ENCODE results near the gene CYTH2.

The CYTH2 gene

DNA sequence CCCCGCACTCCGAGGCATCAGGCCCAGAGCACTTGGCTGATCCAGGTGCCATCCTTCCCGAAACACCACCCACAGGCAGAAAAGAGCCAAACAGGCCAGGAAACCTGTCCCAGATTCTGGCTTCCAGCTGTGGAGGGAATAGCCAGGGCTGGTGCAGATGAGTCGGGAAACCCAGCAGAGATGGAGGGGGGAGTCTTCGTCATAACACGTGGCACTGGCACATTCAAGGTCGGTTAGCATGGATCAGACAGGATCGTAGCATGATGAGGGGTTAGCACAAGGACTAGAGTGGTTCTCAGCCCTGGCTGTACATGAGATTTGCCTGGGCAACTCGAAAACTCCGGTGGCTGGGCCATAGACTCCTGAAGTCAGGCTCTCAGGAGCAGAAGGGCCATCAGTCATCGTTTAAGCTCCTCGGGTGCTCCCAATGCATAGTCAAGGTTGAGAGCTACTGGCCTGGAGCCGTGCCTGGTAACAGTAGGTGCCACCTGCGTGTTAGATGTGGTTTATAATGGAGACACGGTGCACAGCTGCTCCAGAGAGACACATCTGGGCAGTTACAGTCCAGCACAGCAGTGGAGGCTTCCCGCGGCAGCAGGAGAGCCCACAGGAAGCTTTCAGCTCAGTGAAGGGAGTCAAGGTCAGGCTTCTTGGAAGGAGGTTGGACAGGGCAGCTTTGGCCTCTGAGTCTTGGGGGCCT is 6.3 kb downstream of the CYTH2 start:
- TF ChIP-seq ZC3H10 (CRISPR knock-in tag; IDR thresholded peaks at IDR 0.05) (no peak), TOX (CRISPR knock-in tag; IDR thresholded peaks at IDR 0.05; ENCODE audit: borderline replicate concordance) (no peak), ZNF565 (CRISPR knock-in tag; conservative IDR thresholded peaks at IDR 0.05; ENCODE audit: low read depth) (no peak), ISL1 (CRISPR knock-in tag; IDR thresholded peaks at IDR 0.05) (no peak), OSR1 (CRISPR knock-in tag; IDR thresholded peaks at IDR 0.05) (no peak), PPARA (CRISPR knock-in tag; IDR thresholded peaks at IDR 0.05; ENCODE audit: borderline replicate concordance) (no peak)
- TF ChIP-seq, protein P1, sequence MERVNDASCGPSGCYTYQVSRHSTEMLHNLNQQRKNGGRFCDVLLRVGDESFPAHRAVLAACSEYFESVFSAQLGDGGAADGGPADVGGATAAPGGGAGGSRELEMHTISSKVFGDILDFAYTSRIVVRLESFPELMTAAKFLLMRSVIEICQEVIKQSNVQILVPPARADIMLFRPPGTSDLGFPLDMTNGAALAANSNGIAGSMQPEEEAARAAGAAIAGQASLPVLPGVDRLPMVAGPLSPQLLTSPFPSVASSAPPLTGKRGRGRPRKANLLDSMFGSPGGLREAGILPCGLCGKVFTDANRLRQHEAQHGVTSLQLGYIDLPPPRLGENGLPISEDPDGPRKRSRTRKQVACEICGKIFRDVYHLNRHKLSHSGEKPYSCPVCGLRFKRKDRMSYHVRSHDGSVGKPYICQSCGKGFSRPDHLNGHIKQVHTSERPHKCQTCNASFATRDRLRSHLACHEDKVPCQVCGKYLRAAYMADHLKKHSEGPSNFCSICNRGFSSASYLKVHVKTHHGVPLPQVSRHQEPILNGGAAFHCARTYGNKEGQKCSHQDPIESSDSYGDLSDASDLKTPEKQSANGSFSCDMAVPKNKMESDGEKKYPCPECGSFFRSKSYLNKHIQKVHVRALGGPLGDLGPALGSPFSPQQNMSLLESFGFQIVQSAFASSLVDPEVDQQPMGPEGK (CRISPR knock-in tag; IDR thresholded peaks at IDR 0.05; ENCODE audit: borderline replicate concordance), result no peak

GRCh38 chr19:48476176-48476575 is 7.0 kb downstream of the CYTH2 start:
- ATAC-seq, result no peak
- TF ChIP-seq ARNTL (CRISPR knock-in tag; IDR thresholded peaks at IDR 0.05; ENCODE audit: borderline replicate concordance, low read depth) (no peak), CSRNP3 (CRISPR knock-in tag; IDR thresholded peaks at IDR 0.05) (no peak), ESRRG (CRISPR knock-in tag; IDR thresholded peaks at IDR 0.05) (no peak), PPARA (CRISPR knock-in tag; IDR thresholded peaks at IDR 0.05; ENCODE audit: borderline replicate concordance) (no peak), TCF4 (CRISPR knock-in tag; IDR thresholded peaks at IDR 0.05; ENCODE audit: borderline replicate concordance) (no peak), GLIS3 (CRISPR knock-in tag; IDR thresholded peaks at IDR 0.05) (no peak), ZNF70 (CRISPR knock-in tag; IDR thresholded peaks at IDR 0.05) (no peak), ZNF565 (CRISPR knock-in tag; conservative IDR thresholded peaks at IDR 0.05; ENCODE audit: low read depth) (no peak), ZNF8 (CRISPR knock-in tag; IDR thresholded peaks at IDR 0.05) (no peak), POU6F1 (CRISPR knock-in tag; IDR thresholded peaks at IDR 0.05; ENCODE audit: borderline replicate concordance, low read depth) (no peak), CSDC2 (CRISPR knock-in tag; IDR thresholded peaks at IDR 0.05) (no peak)
- TF ChIP-seq, protein P2, sequence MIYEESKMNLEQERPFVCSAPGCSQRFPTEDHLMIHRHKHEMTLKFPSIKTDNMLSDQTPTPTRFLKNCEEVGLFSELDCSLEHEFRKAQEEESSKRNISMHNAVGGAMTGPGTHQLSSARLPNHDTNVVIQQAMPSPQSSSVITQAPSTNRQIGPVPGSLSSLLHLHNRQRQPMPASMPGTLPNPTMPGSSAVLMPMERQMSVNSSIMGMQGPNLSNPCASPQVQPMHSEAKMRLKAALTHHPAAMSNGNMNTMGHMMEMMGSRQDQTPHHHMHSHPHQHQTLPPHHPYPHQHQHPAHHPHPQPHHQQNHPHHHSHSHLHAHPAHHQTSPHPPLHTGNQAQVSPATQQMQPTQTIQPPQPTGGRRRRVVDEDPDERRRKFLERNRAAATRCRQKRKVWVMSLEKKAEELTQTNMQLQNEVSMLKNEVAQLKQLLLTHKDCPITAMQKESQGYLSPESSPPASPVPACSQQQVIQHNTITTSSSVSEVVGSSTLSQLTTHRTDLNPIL (CRISPR knock-in tag; IDR thresholded peaks at IDR 0.05; ENCODE audit: low read depth), result no peak

More for the DNA sequence above, 6.3 kb downstream of the CYTH2 start:
- no peak for ATAC-seq

- no peak for TF ChIP-seq SNAI2 (CRISPR knock-in tag; IDR thresholded peaks at IDR 0.05)
- TF ChIP-seq, protein P1 (CRISPR knock-in tag; IDR thresholded peaks at IDR 0.05; ENCODE audit: borderline replicate concordance), result no peak
- TF ChIP-seq TOX (CRISPR knock-in tag; IDR thresholded peaks at IDR 0.05; ENCODE audit: borderline replicate concordance), result no peak
- no peak for TF ChIP-seq CSDC2 (CRISPR knock-in tag; IDR thresholded peaks at IDR 0.05)
- no peak for TF ChIP-seq ISL1 (CRISPR knock-in tag; IDR thresholded peaks at IDR 0.05)
- no peak for TF ChIP-seq ZFP30 (CRISPR knock-in tag; IDR thresholded peaks at IDR 0.05)
- no peak for TF ChIP-seq ARNTL (CRISPR knock-in tag; IDR thresholded peaks at IDR 0.05; ENCODE audit: borderline replicate concordance, low read depth)
- no peak for ATAC-seq
Observed at GRCh38 chr19:48477067-48477685, 8.0 kb downstream of the CYTH2 start.
